Body of pancreas (tissue), 4 donors: ENCODE data around the gene TMEM117. TPM values are rescaled to one million over a fixed set of nuclear protein-coding genes. Genes with fewer than 3 reads are reported as not detected.

Experiments
- ATAC-seq: fragments of 150-250 bp; one replicate; pipeline ENCODE4 v1.9.1; 2016
- DNase-seq, 4 donors: peaks; one replicate each; pipeline ENCODE4 v3.0.0-alpha.2; 2019
- H3K27ac ChIP-seq, 4 donors: fragments of 200-600 bp; sonication (generic); 1 replicate in 3 of 4; 2 replicates in 1 of 4; pipeline versions ENCODE4 v1.5.1 to v1.6.1; 2016 to 2019; ENCODE audit warnings: mild to moderate bottlenecking in 1 of 4, mixed read lengths in 1 of 4, moderate library complexity in 1 of 4
- H3K27me3 ChIP-seq, 2 donors: fragments of 200-600 bp; sonication (generic); one replicate each; pipeline ENCODE4 v1.6.0; 2016; ENCODE audit warnings: mild to moderate bottlenecking in 1 of 2
- H3K36me3 ChIP-seq, 2 donors: fragments of 200-600 bp; sonication (generic); replicated peaks in 1 of 2; 2 replicates each; pipeline ENCODE4 v1.5.1; 2016; ENCODE audit warnings: low read depth in 2 of 2; ENCODE audit not compliant: insufficient read depth in 1 of 2
- H3K4me1 ChIP-seq: fragments of 200-600 bp; sonication (generic); one replicate; pipeline ENCODE4 v1.6.0; 2016
- H3K4me3 ChIP-seq, 2 donors: fragments of 200-600 bp; sonication (generic); 1 replicate in 1 of 2; 2 replicates in 1 of 2; pipeline ENCODE4 v1.5.1; 2016 to 2019
- H3K9me3 ChIP-seq, 3 donors: fragments of 200-600 bp; sonication (generic); 1 replicate in 2 of 3; 2 replicates in 1 of 3; pipeline ENCODE4 v1.5.1; 2016
- CTCF ChIP-seq, 7 experiments: fragments of 450-650 bp in 4 of 7; fragments of 200-600 bp in 3 of 7; sonication (generic) in 3 of 7; IDR thresholded peaks; one replicate each; pipeline ENCODE4 v1.5.1; 2016 to 2019; ENCODE audit warnings: antibody characterized with exemption in 7 of 7
- POLR2A ChIP-seq, 3 donors: fragments of 450-650 bp; IDR thresholded peaks; one replicate each; pipeline ENCODE4 v1.6.1; 2016; ENCODE audit warnings: antibody characterized with exemption in 3 of 3, mild to moderate bottlenecking in 2 of 3
- WGBS, 2 donors: methylation state at CpG; one replicate each; pipeline ENCODE4 v1.1.5; 2017; 5-methylcytosine and 5-hydroxymethylcytosine counted together
- intact Hi-C: fragments of 100-400 bp; cut with DNase I; formaldehyde crosslinking; loops from one replicate; pipeline ENCODE4 v1.15.1; 2023
- total RNA-seq, 2 donors: library from RNA; depleted of rRNA; stranded (reverse); fragments of >200 nt; gene quantifications; one replicate each; pipeline ENCODE4 v1.1.0, GENCODE V29; 2016

TMEM117 gene
- total RNA-seq, 2 donors from 2014 or later, result 19.2 to 23.4 TPM

- no peak for ATAC-seq
- 92 to 93% methylated on average over 4 of the region's 4 CpGs for whole genome bisulfite sequencing, 2 donors
Measured at GRCh38 chr12:44101475-44101874, 265.6 kb downstream of the TMEM117 start.

DNA sequence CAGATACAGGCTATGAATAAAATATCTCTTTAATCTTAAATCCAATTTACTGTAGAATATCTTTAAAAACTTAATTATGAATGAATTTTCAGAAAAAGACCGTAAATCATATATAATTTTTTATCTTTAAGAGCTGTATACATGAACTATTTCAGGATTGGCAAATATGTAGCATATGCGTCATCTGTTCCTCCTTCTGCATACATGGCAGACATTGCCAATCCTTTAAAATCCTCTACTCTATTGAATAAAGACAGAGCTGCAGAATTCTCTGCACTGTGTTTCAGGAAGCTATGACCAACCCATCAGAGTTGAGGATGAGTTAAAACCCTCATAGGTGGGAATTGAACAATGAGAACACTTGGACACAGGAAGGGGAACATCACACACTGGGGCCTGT, 279.0 kb downstream of the TMEM117 start:
- Histone ChIP-seq H3K27me3 (no peaks in the 10 kb centered on the region), H3K36me3 (no peaks in the 10 kb centered on the region), H3K9me3 (no peaks in the 10 kb centered on the region), H3K27ac (no peak overlapping the region), H3K4me1 (no peaks in the 10 kb centered on the region), H3K4me3 (no peak overlapping the region)
- 94 to 95% methylated on average over 2 of the region's 2 CpGs for WGBS, 2 donors
- TF ChIP-seq POLR2A (IDR thresholded peaks at IDR 0.05), result no peak
- TF ChIP-seq CTCF (IDR thresholded peaks at IDR 0.05), result no peak
- intact Hi-C loops, result no loop called here
- no peak for DNase-seq
- ATAC-seq, result no peak

More at GRCh38 chr12:44101475-44101874, 265.6 kb downstream of the TMEM117 start:
- intact Hi-C loops, result no loop called here
- Histone ChIP-seq H3K9me3 (no peaks in the 10 kb centered on the region), H3K4me3 (no peak overlapping the region), H3K4me1 (no peaks in the 10 kb centered on the region), H3K27me3 (no peaks in the 10 kb centered on the region), H3K27ac (no peak overlapping the region), H3K36me3 (no peaks in the 10 kb centered on the region)
- no peak for DNase-seq
- TF ChIP-seq CTCF (IDR thresholded peaks at IDR 0.05) (no peak), POLR2A (IDR thresholded peaks at IDR 0.05) (no peak)

- no peak overlapping the region for H3K4me3 ChIP-seq
- ATAC-seq (no peak), DNase-seq (no peak)
- H3K4me1 ChIP-seq, result no peaks in the 10 kb centered on the region
- H3K27me3 ChIP-seq, result no peaks in the 10 kb centered on the region
- no peaks in the 10 kb centered on the region for H3K9me3 ChIP-seq
- TF ChIP-seq CTCF (IDR thresholded peaks at IDR 0.05) (no peak), POLR2A (IDR thresholded peaks at IDR 0.05) (no peak)
- intact Hi-C loops, result no loop called here
- no peaks in the 10 kb centered on the region for H3K36me3 ChIP-seq
- 88 to 100% methylated on average over 1 of the region's 1 CpG for WGBS, 2 donors
- H3K27ac ChIP-seq, result no peak overlapping the region
Measured at GRCh38 chr12:44117337-44117736, 281.5 kb downstream of the TMEM117 start.

GRCh38 chr12:44118946-44119345, 283.1 kb downstream of the TMEM117 start:
- no peak for ATAC-seq
- intact Hi-C loops, result no loop called here

More at GRCh38 chr12:44118946-44119345, 283.1 kb downstream of the TMEM117 start:
- Histone ChIP-seq H3K9me3 (no peaks in the 10 kb centered on the region), H3K36me3 (no peaks in the 10 kb centered on the region), H3K4me3 (no peak overlapping the region), H3K4me1 (no peaks in the 10 kb centered on the region), H3K27me3 (no peaks in the 10 kb centered on the region), H3K27ac (no peak overlapping the region)
- no peak for DNase-seq
- no peak for TF ChIP-seq POLR2A (IDR thresholded peaks at IDR 0.05)
- no peak for TF ChIP-seq CTCF (IDR thresholded peaks at IDR 0.05)
